ENCODE results near the gene MAGI2.

MAGI2 gene

DNA sequence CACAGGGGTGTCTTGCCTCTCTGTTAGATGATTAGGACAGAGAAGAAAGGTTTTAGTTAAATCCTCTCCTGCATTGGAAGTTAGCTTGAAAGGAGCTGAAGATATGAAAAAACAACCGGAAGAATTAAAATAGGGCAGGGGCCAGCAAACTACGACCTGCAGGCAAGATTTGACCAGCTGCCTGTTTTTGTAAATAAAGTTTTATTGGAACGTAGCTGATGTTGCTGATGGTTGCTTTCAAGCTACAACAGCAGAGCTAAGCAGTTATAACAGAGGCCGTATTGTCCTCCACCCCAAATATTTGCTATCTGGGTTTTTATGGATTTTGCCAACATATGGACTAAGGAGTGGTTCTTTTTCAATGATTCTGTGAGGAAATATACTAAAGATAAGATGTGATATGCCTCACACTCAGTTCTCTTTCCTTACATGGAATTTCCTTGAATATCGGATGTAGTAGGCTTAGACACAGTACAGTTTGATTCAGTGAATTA, 1086.1 kb downstream of the MAGI2 start:
- no peak overlapping the region for H3K27ac ChIP-seq (ENCODE audit: low read depth, low read length)
- no peaks in the 10 kb centered on the region for H3K36me3 ChIP-seq (ENCODE audit: control insufficient read depth, low read length)
- no peak for TF ChIP-seq EZH2phosphoT487 (IDR thresholded peaks at IDR 0.05; ENCODE audit: borderline replicate concordance, low read length)
- TF ChIP-seq, protein P1, sequence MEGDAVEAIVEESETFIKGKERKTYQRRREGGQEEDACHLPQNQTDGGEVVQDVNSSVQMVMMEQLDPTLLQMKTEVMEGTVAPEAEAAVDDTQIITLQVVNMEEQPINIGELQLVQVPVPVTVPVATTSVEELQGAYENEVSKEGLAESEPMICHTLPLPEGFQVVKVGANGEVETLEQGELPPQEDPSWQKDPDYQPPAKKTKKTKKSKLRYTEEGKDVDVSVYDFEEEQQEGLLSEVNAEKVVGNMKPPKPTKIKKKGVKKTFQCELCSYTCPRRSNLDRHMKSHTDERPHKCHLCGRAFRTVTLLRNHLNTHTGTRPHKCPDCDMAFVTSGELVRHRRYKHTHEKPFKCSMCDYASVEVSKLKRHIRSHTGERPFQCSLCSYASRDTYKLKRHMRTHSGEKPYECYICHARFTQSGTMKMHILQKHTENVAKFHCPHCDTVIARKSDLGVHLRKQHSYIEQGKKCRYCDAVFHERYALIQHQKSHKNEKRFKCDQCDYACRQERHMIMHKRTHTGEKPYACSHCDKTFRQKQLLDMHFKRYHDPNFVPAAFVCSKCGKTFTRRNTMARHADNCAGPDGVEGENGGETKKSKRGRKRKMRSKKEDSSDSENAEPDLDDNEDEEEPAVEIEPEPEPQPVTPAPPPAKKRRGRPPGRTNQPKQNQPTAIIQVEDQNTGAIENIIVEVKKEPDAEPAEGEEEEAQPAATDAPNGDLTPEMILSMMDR (IDR thresholded peaks at IDR 0.05; ENCODE audit: low read depth, low read length, poor library complexity, severe bottlenecking): no peak
- no peaks in the 10 kb centered on the region for H3K79me2 ChIP-seq (ENCODE audit: control insufficient read depth, low read length)
- no peak overlapping the region for H3K4me3 ChIP-seq (ENCODE audit: low read length)
- H3K27me3 ChIP-seq (ENCODE audit: control insufficient read depth, low read length): no peaks in the 10 kb centered on the region
- H3F3A ChIP-seq (ENCODE audit: control insufficient read depth, insufficient read depth): no peaks in the 10 kb centered on the region
- no peaks in the 10 kb centered on the region for H3K4me1 ChIP-seq (ENCODE audit: control insufficient read depth, low read length)
- no peaks in the 10 kb centered on the region for H3K9me3 ChIP-seq (ENCODE audit: control insufficient read depth, insufficient read depth, low read length)
- H4K20me1 ChIP-seq (ENCODE audit: control insufficient read depth, insufficient read depth, low read depth, low read length): no peaks in the 10 kb centered on the region
- H3K9me2 ChIP-seq (replicated peaks; ENCODE audit: control insufficient read depth, low read length): no peaks in the 10 kb centered on the region
- no peak overlapping the region for H3K4me2 ChIP-seq (ENCODE audit: low read length)

- H3K4me2 ChIP-seq (ENCODE audit: low read length): no peak overlapping the region
- no peak overlapping the region for H3K27ac ChIP-seq (ENCODE audit: low read depth, low read length)
- H3K79me2 ChIP-seq (ENCODE audit: control insufficient read depth, low read length): no peaks in the 10 kb centered on the region
- no peaks in the 10 kb centered on the region for H3K4me1 ChIP-seq (ENCODE audit: control insufficient read depth, low read length)
- no peaks in the 10 kb centered on the region for H3K36me3 ChIP-seq (ENCODE audit: control insufficient read depth, low read length)
- H4K20me1 ChIP-seq (ENCODE audit: control insufficient read depth, insufficient read depth, low read depth, low read length): no peaks in the 10 kb centered on the region
- H3F3A ChIP-seq (ENCODE audit: control insufficient read depth, insufficient read depth): no peaks in the 10 kb centered on the region
- H3K9me3 ChIP-seq (ENCODE audit: control insufficient read depth, insufficient read depth, low read length): no peaks in the 10 kb centered on the region
- H3K27me3 ChIP-seq (ENCODE audit: control insufficient read depth, low read length): no peaks in the 10 kb centered on the region
- no peaks in the 10 kb centered on the region for H3K9me2 ChIP-seq (replicated peaks; ENCODE audit: control insufficient read depth, low read length)
- TF ChIP-seq, protein P1 (IDR thresholded peaks at IDR 0.05; ENCODE audit: low read depth, low read length, poor library complexity, severe bottlenecking): no peak
- TF ChIP-seq EZH2phosphoT487 (IDR thresholded peaks at IDR 0.05; ENCODE audit: borderline replicate concordance, low read length): no peak
- H3K4me3 ChIP-seq (ENCODE audit: low read length): no peak overlapping the region
These were observed 1089.6 kb downstream of the MAGI2 start for GRCh38 chr7:78363866-78364265.

DNA sequence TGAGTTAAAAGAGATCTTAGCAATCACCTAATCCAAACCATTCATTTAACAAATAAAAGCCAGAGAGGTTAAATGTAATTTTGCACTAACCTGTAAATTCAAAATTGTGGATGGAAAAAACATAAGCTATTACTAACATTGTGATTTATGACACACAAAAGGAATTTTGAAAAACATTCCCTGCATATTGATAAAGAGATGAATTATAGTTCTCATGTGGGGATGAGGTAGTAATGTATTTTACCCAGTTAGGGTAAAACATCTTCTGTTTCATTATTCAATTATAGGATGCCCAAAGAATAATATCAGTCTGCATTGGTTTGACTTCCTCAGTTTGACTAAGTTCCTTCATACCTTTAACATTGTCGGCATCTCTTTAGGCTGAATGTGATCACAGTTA, 1093.6 kb downstream of the MAGI2 start:
- H3F3A ChIP-seq (ENCODE audit: control insufficient read depth, insufficient read depth): no peaks in the 10 kb centered on the region

More for the DNA sequence above, 1093.6 kb downstream of the MAGI2 start:
- Histone ChIP-seq H3K27ac (ENCODE audit: low read depth, low read length) (no peak overlapping the region), H3K9me3 (ENCODE audit: control insufficient read depth, insufficient read depth, low read length) (no peaks in the 10 kb centered on the region), H3K79me2 (ENCODE audit: control insufficient read depth, low read length) (no peaks in the 10 kb centered on the region), H3K36me3 (ENCODE audit: control insufficient read depth, low read length) (no peaks in the 10 kb centered on the region), H4K20me1 (ENCODE audit: control insufficient read depth, insufficient read depth, low read depth, low read length) (no peaks in the 10 kb centered on the region), H3K27me3 (ENCODE audit: control insufficient read depth, low read length) (no peaks in the 10 kb centered on the region), H3K4me3 (ENCODE audit: low read length) (no peak overlapping the region), H3K4me1 (ENCODE audit: control insufficient read depth, low read length) (no peaks in the 10 kb centered on the region), H3K4me2 (ENCODE audit: low read length) (no peak overlapping the region), H3K9me2 (replicated peaks; ENCODE audit: control insufficient read depth, low read length) (no peaks in the 10 kb centered on the region)
- TF ChIP-seq EZH2phosphoT487 (IDR thresholded peaks at IDR 0.05; ENCODE audit: borderline replicate concordance, low read length): no peak
- TF ChIP-seq, protein P1 (IDR thresholded peaks at IDR 0.05; ENCODE audit: low read depth, low read length, poor library complexity, severe bottlenecking): no peak
